Gastrocnemius medialis (tissue), 4 donors: ENCODE measurements around the gene KIR2DL3. TPM values are rescaled to one million over a fixed set of nuclear protein-coding genes. Genes with fewer than 3 reads are reported as not detected.
"Not testable (repeated sequence)": the region's sequence is repeated elsewhere in the genome, so short reads cannot be mapped to it uniquely, and the experiment has no call there.

Source experiments
- ATAC-seq, 2 donors: fragments of 150-250 bp; one replicate each; pipeline ENCODE4 v1.9.1; 2016
- DNase-seq, 2 donors: peaks; one replicate each; pipeline ENCODE4 v3.0.0-alpha.2; 2019
- H3K27ac ChIP-seq, 4 donors: fragments of 200-600 bp; sonication (generic); 1 replicate in 1 of 4; 2 replicates in 3 of 4; pipeline ENCODE4 v1.5.1; 2016 to 2018; ENCODE audit warnings: mild to moderate bottlenecking in 2 of 4, moderate library complexity in 1 of 4
- H3K27me3 ChIP-seq, 3 donors: fragments of 200-600 bp; sonication (generic) in 2 of 3; 1 replicate in 1 of 3; 2 replicates in 2 of 3; pipeline versions ENCODE4 v1.5.1 to v1.6.0; 2016 to 2019; ENCODE audit warnings: mild to moderate bottlenecking in 1 of 3, moderate library complexity in 1 of 3
- H3K36me3 ChIP-seq, 2 donors: fragments of 200-600 bp; sonication (generic) in 1 of 2; one replicate each; pipeline ENCODE4 v1.5.1; 2017 to 2018
- H3K4me1 ChIP-seq, 2 donors: fragments of 200-600 bp; sonication (generic) in 1 of 2; one replicate each; pipeline ENCODE4 v1.5.1; 2016 to 2017; ENCODE audit warnings: mild to moderate bottlenecking in 2 of 2
- H3K4me3 ChIP-seq, 4 donors: fragments of 200-600 bp; sonication (generic) in 3 of 4; 1 replicate in 1 of 4; 2 replicates in 3 of 4; pipeline ENCODE4 v1.5.1; 2016 to 2019; ENCODE audit warnings: mild to moderate bottlenecking in 2 of 4
- H3K9me3 ChIP-seq, 3 donors: fragments of 200-600 bp; sonication (generic) in 2 of 3; 1 replicate in 1 of 3; 2 replicates in 2 of 3; pipeline ENCODE4 v1.5.1; 2016 to 2019
- POLR2A ChIP-seq, 2 donors: fragments of 450-650 bp; IDR thresholded peaks; one replicate each; pipeline ENCODE4 v1.6.1; 2017; ENCODE audit warnings: antibody characterized with exemption in 2 of 2, mild to moderate bottlenecking in 2 of 2, moderate library complexity in 2 of 2
- in situ Hi-C, 4 donors: fragments of 200-750 bp; cut with MboI; loops; one replicate each; pipeline versions ENCODE4 v1.15.0 to v1.8.0; 2017; ENCODE audit warnings: low sequenced_read_pairs in 4 of 4
- intact Hi-C: fragments of 100-400 bp; cut with DNase I; formaldehyde crosslinking; loops from one replicate; pipeline ENCODE4 v1.15.1; 2023; ENCODE audit warnings: low total_unique reads
- total RNA-seq, 4 donors: library from RNA; depleted of rRNA; stranded (reverse); fragments of >200 nt; gene quantifications; one replicate each; pipeline versions ENCODE4 v1.1.0 to v1.2.3, GENCODE V29; 2016
- TF ChIP-seq, protein P1 (sequence below), 5 experiments: fragments of 450-650 bp in 3 of 5; fragments of 200-600 bp in 2 of 5; sonication (generic) in 2 of 5; IDR thresholded peaks in 4 of 5; conservative IDR thresholded peaks in 1 of 5; 1 replicate in 4 of 5; 2 replicates in 1 of 5; pipeline ENCODE4 v1.5.1; 2016 to 2019; ENCODE audit warnings: antibody characterized with exemption in 5 of 5, mild to moderate bottlenecking in 3 of 5, moderate library complexity in 3 of 5

The KIR2DL3 gene
- total RNA-seq, 4 donors from 2014 or later = not detected

DNA sequence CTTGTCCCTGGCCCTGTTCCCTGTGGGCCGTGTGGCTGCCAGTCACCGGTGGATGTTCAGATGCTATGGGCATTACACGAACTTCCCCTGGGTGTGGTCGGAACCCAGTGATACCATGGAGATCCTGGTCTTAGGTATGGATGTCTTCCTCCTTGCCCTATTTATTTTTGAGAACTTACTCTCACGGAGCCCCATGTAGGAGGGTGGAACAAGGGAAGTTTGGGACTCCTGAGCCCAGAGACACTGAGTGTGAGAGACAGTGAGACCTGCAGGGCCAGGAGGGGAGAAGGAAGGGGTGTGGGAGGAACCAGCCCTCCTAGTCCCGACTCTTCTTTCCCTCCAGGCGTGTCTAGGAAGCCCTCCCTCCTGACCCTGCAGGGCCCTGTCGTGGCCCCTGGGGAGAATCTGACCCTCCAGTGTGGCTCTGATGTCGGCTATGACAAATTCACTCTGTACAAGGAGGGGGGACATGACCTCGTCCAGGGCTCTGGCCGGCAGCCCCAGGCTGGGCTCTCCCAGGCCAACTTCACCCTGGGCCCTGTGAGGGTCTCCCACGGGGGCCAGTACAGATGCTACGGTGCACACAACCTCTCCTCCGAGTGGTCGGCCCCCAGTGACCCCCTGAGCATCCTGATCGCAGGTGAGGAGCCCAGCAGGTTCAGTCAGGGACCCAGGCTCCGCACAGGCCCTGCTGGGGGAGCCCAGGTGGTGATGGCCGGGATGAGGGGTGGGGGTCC is 28.9 kb upstream of the KIR2DL3 start:
- Histone ChIP-seq H3K4me1 (no peaks in the 10 kb centered on the region), H3K9me3 (no peaks in the 10 kb centered on the region), H3K4me3 (no peak overlapping the region), H3K27ac (no peak overlapping the region), H3K27me3 (no peaks in the 10 kb centered on the region), H3K36me3 (no peaks in the 10 kb centered on the region)
- no peak for ATAC-seq
- no peak for TF ChIP-seq POLR2A (IDR thresholded peaks at IDR 0.05)
- TF ChIP-seq, protein P1, sequence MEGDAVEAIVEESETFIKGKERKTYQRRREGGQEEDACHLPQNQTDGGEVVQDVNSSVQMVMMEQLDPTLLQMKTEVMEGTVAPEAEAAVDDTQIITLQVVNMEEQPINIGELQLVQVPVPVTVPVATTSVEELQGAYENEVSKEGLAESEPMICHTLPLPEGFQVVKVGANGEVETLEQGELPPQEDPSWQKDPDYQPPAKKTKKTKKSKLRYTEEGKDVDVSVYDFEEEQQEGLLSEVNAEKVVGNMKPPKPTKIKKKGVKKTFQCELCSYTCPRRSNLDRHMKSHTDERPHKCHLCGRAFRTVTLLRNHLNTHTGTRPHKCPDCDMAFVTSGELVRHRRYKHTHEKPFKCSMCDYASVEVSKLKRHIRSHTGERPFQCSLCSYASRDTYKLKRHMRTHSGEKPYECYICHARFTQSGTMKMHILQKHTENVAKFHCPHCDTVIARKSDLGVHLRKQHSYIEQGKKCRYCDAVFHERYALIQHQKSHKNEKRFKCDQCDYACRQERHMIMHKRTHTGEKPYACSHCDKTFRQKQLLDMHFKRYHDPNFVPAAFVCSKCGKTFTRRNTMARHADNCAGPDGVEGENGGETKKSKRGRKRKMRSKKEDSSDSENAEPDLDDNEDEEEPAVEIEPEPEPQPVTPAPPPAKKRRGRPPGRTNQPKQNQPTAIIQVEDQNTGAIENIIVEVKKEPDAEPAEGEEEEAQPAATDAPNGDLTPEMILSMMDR (IDR thresholded peaks at IDR 0.05 in 4 of 5, conservative IDR thresholded peaks at IDR 0.05 in 1 of 5) = no peak
- intact Hi-C loops (no loop called here), in situ Hi-C loops (no loop called here)
- DNase-seq = no peak

GRCh38 chr19:54709956-54710355 is 28.4 kb upstream of the KIR2DL3 start:
- in situ Hi-C loops, DNase-seq: not testable (repeated sequence)

GRCh38 chr19:54724142-54724541 is 14.2 kb upstream of the KIR2DL3 start, which contains the start of gene KIR3DL3:
Gene KIR3DL3, plus strand, starts transcription at chr19:54724442. Its CDS starts 55 bp downstream, at chr19:54724497.
- no peak for DNase-seq
- in situ Hi-C loops (no loop called here), intact Hi-C loops (no loop called here)
- H3K4me1 ChIP-seq = no peaks in the 10 kb centered on the region
- no peak within 1 kb of the TSS for H3K27ac ChIP-seq
- no peak for ATAC-seq
- H3K36me3 ChIP-seq = no peaks in the 10 kb centered on the region
- H3K27me3 ChIP-seq = no peaks in the 10 kb centered on the region
- H3K9me3 ChIP-seq = no peaks in the 10 kb centered on the region
- TF ChIP-seq, protein P1 (IDR thresholded peaks at IDR 0.05 in 4 of 5, conservative IDR thresholded peaks at IDR 0.05 in 1 of 5) = no peak
- no peak for TF ChIP-seq POLR2A (IDR thresholded peaks at IDR 0.05)
- no peak within 1 kb of the TSS for H3K4me3 ChIP-seq

More at GRCh38 chr19:54709956-54710355, 28.4 kb upstream of the KIR2DL3 start:
- H3K27me3 ChIP-seq, H3K4me1 ChIP-seq, ATAC-seq, H3K27ac ChIP-seq, H3K9me3 ChIP-seq, intact Hi-C loops, H3K36me3 ChIP-seq, H3K4me3 ChIP-seq: not testable (repeated sequence)

DNA sequence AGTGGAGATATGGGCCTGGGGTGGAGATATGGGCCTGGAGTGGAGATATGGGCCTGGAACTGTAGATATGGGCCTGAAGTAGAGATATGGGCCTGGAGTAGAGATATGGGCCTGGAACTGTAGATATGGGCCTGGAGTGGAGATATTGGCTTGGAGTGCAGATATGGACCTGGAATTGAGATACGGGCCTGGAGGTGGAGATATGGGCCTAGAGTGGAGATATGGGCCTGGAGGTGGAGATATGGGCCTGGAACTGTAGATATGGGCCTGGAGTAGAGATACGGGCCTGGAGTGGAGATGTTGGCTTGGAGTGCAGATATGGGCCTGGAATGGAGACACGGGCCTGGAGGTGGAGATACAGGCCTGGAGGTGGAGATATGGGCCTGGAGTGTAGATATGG is 13.7 kb upstream of the KIR2DL3 start:
- DNase-seq (no peak), ATAC-seq (no peak)
- intact Hi-C loops = no loop called here
- no peaks in the 10 kb centered on the region for H3K36me3 ChIP-seq
- H3K9me3 ChIP-seq = no peaks in the 10 kb centered on the region
- H3K4me3 ChIP-seq = no peak overlapping the region
- H3K27me3 ChIP-seq = no peaks in the 10 kb centered on the region
- no peaks in the 10 kb centered on the region for H3K4me1 ChIP-seq
- TF ChIP-seq, protein P1 (IDR thresholded peaks at IDR 0.05 in 4 of 5, conservative IDR thresholded peaks at IDR 0.05 in 1 of 5) = no peak
- no peak for TF ChIP-seq POLR2A (IDR thresholded peaks at IDR 0.05)
- in situ Hi-C loops = no loop called here
- no peak overlapping the region for H3K27ac ChIP-seq

DNA sequence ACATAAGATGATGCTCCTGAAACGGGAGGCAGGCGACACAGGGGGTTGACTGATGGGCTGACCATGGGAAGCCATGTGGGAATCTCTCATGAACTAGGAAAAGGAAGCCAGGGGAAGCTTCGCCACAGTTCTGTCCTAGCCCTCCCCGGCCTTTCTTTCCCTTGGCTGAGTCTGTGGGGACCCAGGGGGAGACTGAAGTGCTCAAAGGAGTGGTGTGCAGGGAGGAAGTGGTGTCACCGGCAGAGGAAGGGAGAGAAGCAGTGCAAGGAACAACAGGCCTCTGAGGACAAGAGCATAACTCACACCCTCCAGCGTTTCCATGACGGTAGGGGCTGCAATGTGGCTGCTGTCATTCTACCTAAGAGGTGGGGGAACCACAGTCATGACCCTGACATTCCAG is 13.0 kb upstream of the KIR2DL3 start:
- no peaks in the 10 kb centered on the region for H3K4me1 ChIP-seq
- no peaks in the 10 kb centered on the region for H3K36me3 ChIP-seq
- no peak overlapping the region for H3K4me3 ChIP-seq
- no peak for DNase-seq
- in situ Hi-C loops = no loop called here
- TF ChIP-seq, protein P1 (IDR thresholded peaks at IDR 0.05 in 4 of 5, conservative IDR thresholded peaks at IDR 0.05 in 1 of 5) = no peak
- no peak for TF ChIP-seq POLR2A (IDR thresholded peaks at IDR 0.05)
- H3K27ac ChIP-seq = no peak overlapping the region
- no peak for ATAC-seq
- no peaks in the 10 kb centered on the region for H3K9me3 ChIP-seq
- intact Hi-C loops = no loop called here
- H3K27me3 ChIP-seq = no peaks in the 10 kb centered on the region
